BE2C (cell line): ENCODE data around the gene RTP2.

Experiments used
- DNase-seq: peaks from one replicate; pipeline ENCODE4 v3.0.0-alpha.2; 2020
- H3K27me3 ChIP-seq: fragments of 250-450 bp; sonication (Bioruptor Pico); 2 replicates; pipeline ENCODE4 v1.5.1; 2020; ENCODE audit warnings: mild to moderate bottlenecking
- H3K36me3 ChIP-seq: fragments of 250-450 bp; sonication (Bioruptor Pico); 2 replicates; pipeline ENCODE4 v1.5.1; 2020; ENCODE audit warnings: mild to moderate bottlenecking
- H3K4me1 ChIP-seq: fragments of 250-450 bp; sonication (Bioruptor Pico); 2 replicates; pipeline ENCODE4 v1.5.1; 2020
- H3K4me3 ChIP-seq: 2 replicates; pipeline ENCODE4 v1.5.1; 2011; ENCODE audit warnings: low read depth, low read length
- H3K9me3 ChIP-seq: fragments of 250-450 bp; sonication (Bioruptor Pico); 2 replicates; pipeline ENCODE4 v1.5.1; 2020
- TF ChIP-seq, protein P1 (sequence below): IDR thresholded peaks from 2 replicates; pipeline ENCODE4 v1.5.1; 2012; ENCODE audit warnings: mild to moderate bottlenecking, low read depth, low read length

RTP2 gene

GRCh38 chr3:187739561-187740332, 37.4 kb upstream of the RTP2 start:
- Histone ChIP-seq H3K27me3 (peaks cover 6% of the 10 kb centered on the region; the same call in 1 of the 2 replicates), H3K9me3 (no peaks in the 10 kb centered on the region), H3K4me3 (peak overlapping the region; percentile 76), H3K36me3 (no peaks in the 10 kb centered on the region), H3K4me1 (no peaks in the 10 kb centered on the region)
- DNase-seq, result peak; percentile 76
- TF ChIP-seq, protein P1, sequence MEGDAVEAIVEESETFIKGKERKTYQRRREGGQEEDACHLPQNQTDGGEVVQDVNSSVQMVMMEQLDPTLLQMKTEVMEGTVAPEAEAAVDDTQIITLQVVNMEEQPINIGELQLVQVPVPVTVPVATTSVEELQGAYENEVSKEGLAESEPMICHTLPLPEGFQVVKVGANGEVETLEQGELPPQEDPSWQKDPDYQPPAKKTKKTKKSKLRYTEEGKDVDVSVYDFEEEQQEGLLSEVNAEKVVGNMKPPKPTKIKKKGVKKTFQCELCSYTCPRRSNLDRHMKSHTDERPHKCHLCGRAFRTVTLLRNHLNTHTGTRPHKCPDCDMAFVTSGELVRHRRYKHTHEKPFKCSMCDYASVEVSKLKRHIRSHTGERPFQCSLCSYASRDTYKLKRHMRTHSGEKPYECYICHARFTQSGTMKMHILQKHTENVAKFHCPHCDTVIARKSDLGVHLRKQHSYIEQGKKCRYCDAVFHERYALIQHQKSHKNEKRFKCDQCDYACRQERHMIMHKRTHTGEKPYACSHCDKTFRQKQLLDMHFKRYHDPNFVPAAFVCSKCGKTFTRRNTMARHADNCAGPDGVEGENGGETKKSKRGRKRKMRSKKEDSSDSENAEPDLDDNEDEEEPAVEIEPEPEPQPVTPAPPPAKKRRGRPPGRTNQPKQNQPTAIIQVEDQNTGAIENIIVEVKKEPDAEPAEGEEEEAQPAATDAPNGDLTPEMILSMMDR, result peak; percentile 94

DNA sequence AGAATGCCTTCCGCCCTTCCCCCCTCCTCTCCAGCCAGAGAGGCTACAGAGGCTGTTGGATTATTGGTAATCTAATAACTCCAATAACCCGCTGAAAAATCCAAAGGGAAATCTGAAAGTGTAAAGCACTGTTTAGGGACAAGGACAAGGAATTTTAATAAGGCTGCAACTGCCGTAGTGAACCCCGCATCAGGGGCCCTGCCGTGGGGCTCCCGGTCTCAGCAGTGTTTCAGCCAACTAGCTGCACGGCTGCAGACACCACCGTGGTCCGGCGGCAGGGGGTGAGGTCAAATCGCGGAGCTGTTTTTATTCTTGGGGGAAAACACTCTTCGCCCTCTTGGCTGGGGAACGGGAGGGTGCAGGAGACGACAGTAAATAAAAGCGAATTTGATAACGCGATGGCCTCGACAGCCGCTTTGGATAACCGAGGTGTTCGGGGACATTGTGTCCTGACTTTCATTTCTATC, 36.8 kb upstream of the RTP2 start:
- peaks cover 6% of the 10 kb centered on the region; the same call in 1 of the 2 replicates for H3K27me3 ChIP-seq
- H3K36me3 ChIP-seq, result no peaks in the 10 kb centered on the region
- peak overlapping the region; percentile 76 for H3K4me3 ChIP-seq
- H3K9me3 ChIP-seq, result no peaks in the 10 kb centered on the region
- TF ChIP-seq, protein P1, result no peak
- no peaks in the 10 kb centered on the region for H3K4me1 ChIP-seq
- DNase-seq, result no peak

- Histone ChIP-seq H3K27me3 (peaks cover 3% of the 10 kb centered on the region; the same call in 1 of the 2 replicates), H3K36me3 (no peaks in the 10 kb centered on the region), H3K4me3 (peak overlapping the region; percentile 76), H3K4me1 (no peaks in the 10 kb centered on the region), H3K9me3 (no peaks in the 10 kb centered on the region)
- TF ChIP-seq, protein P1, result peak; percentile 82
- peak; percentile 86 for DNase-seq
These were observed 36.2 kb upstream of the RTP2 start for GRCh38 chr3:187738331-187739093.

DNA sequence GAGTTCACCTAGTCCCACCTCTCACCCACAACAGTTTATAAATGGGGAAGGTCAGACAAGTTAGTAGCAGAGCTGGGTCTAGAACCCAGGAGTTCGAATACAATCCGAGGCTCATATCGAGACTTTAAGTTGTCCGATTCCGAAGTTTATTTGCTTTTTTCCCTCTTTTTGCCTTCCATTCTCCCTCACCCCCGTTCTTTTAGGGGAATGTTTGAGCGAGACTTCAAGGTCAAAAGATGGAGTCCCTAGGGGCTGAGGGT, 35.6 kb upstream of the RTP2 start:
- Histone ChIP-seq H3K9me3 (no peaks in the 10 kb centered on the region), H3K4me3 (peak overlapping the region; percentile 76), H3K27me3 (peaks cover 3% of the 10 kb centered on the region; the same call in 1 of the 2 replicates), H3K36me3 (no peaks in the 10 kb centered on the region), H3K4me1 (no peaks in the 10 kb centered on the region)
- DNase-seq, result no peak
- TF ChIP-seq, protein P1, result no peak

- TF ChIP-seq, protein P1, result 0 out of 2 replicates have a peak, but pooled peaks have one; percentile 7
- no peaks in the 10 kb centered on the region for H3K4me1 ChIP-seq
- no peaks in the 10 kb centered on the region for H3K9me3 ChIP-seq
- H3K27me3 ChIP-seq, result peaks cover 3% of the 10 kb centered on the region; the same call in 1 of the 2 replicates
- no peaks in the 10 kb centered on the region for H3K36me3 ChIP-seq
- peak overlapping the region; percentile 76 for H3K4me3 ChIP-seq
- peak; percentile 44 for DNase-seq
These were observed 35.2 kb upstream of the RTP2 start for GRCh38 chr3:187737368-187738070.
